Vagina (tissue), 2 donors: ENCODE measurements around the gene NXPH3.

Experiments used
- POLR2AphosphoS5 ChIP-seq, 2 donors: sonication (generic); formaldehyde crosslinking; IDR thresholded peaks; one replicate each; pipeline ENCODE4 v1.9.0; 2017; ENCODE audit warnings: antibody characterized with exemption in 2 of 2, mild to moderate bottlenecking in 2 of 2, low read depth in 1 of 2; ENCODE audit not compliant: insufficient read depth in 1 of 2
- TF ChIP-seq, protein P1 (sequence below), 3 experiments: fragments of 450-650 bp in 2 of 3; fragments of 200-600 bp in 1 of 3; sonication (generic) in 1 of 3; IDR thresholded peaks; one replicate each; pipeline ENCODE4 v1.5.1; 2017 to 2019; ENCODE audit warnings: antibody characterized with exemption in 3 of 3, mild to moderate bottlenecking in 2 of 3, moderate library complexity in 2 of 3

DNA sequence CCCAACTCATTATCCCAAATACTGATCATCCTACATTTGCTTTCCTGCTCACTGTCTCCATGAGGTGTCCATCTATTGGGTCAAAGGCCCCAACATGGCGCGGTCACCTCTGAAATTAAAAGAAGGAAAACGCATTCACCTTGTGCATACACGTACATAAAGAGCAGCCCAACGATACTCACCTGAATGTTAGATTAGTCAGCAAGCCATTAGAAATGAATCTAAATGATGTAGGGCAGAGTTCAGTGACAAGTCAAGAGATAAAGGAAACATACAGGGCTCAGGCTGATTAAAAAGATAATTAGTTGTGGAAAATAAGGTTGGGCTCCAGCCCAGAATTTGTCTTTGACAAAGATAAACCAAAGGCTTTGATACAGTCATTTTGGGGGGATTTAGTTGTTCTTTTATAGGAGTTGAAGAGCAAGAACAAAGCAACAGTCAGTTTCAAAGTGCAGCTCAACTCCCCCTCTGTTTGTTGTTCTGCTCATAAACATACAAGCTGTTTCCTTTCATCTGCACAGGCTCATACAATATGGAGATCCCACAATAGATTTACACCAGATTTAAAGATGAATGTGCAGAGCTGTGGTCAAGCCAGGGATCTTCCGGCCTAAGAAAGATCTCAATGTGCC, 21.1 kb downstream of the NXPH3 start:
- TF ChIP-seq, protein P1, sequence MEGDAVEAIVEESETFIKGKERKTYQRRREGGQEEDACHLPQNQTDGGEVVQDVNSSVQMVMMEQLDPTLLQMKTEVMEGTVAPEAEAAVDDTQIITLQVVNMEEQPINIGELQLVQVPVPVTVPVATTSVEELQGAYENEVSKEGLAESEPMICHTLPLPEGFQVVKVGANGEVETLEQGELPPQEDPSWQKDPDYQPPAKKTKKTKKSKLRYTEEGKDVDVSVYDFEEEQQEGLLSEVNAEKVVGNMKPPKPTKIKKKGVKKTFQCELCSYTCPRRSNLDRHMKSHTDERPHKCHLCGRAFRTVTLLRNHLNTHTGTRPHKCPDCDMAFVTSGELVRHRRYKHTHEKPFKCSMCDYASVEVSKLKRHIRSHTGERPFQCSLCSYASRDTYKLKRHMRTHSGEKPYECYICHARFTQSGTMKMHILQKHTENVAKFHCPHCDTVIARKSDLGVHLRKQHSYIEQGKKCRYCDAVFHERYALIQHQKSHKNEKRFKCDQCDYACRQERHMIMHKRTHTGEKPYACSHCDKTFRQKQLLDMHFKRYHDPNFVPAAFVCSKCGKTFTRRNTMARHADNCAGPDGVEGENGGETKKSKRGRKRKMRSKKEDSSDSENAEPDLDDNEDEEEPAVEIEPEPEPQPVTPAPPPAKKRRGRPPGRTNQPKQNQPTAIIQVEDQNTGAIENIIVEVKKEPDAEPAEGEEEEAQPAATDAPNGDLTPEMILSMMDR (IDR thresholded peaks at IDR 0.05), result no peak
- no peak for TF ChIP-seq POLR2AphosphoS5 (IDR thresholded peaks at IDR 0.05; ENCODE audit: insufficient read depth in 1 of 2, low read depth in 1 of 2)
